Astrocyte (in vitro differentiated cells and primary cell): ENCODE measurements around the gene GPLD1. TPM values are rescaled to one million over a fixed set of nuclear protein-coding genes. Genes with fewer than 3 reads are reported as not detected.
A peak's percentile ranks its signal among the peaks of the same experiment; 100 is the strongest.

Experiments
- DNase-seq: peaks from one replicate; pipeline ENCODE4 v3.0.0-alpha.2; 2010; ENCODE audit warnings: low read depth
- FAIRE-seq: peaks from 2 replicates; lab custom pipeline; 2011; peaks lifted over from hg19 to GRCh38; lab: Jason Lieb, UNC
- H2AFZ ChIP-seq: 2 replicates; pipeline ENCODE4 v1.6.0; 2012; ENCODE audit warnings: low read depth, low read length, inconsistent platforms
- H3K27ac ChIP-seq: 2 replicates; pipeline ENCODE4 v1.5.1; 2011; ENCODE audit warnings: low read depth, low read length, inconsistent platforms
- H3K27me3 ChIP-seq: 2 replicates; pipeline ENCODE4 v1.6.0; 2011; ENCODE audit warnings: low read length, inconsistent platforms; ENCODE audit not compliant: insufficient read depth
- H3K36me3 ChIP-seq: 2 replicates; pipeline ENCODE4 v1.5.1; 2011; ENCODE audit warnings: low read length, inconsistent platforms; ENCODE audit not compliant: insufficient read depth
- H3K4me1 ChIP-seq: 2 replicates; pipeline ENCODE4 v1.5.1; 2011; ENCODE audit warnings: low read length, inconsistent platforms; ENCODE audit not compliant: insufficient read depth
- H3K4me2 ChIP-seq: 2 replicates; pipeline ENCODE4 v1.6.0; 2012; ENCODE audit warnings: low read length, inconsistent platforms
- H3K4me3 ChIP-seq: 2 replicates; pipeline ENCODE4 v1.5.1; 2011; ENCODE audit warnings: low read depth, mild to moderate bottlenecking, low read length, inconsistent platforms; ENCODE audit not compliant: insufficient read depth
- H3K79me2 ChIP-seq: 2 replicates; pipeline ENCODE4 v1.6.0; 2012; ENCODE audit warnings: mild to moderate bottlenecking, low read length, inconsistent platforms; ENCODE audit not compliant: insufficient read depth
- H3K9ac ChIP-seq: 2 replicates; pipeline ENCODE4 v1.6.0; 2012; ENCODE audit warnings: mild to moderate bottlenecking, low read length, inconsistent platforms
- H3K9me3 ChIP-seq: 2 replicates; pipeline ENCODE4 v1.5.1; 2012; ENCODE audit warnings: low read depth, mild to moderate bottlenecking, low read length, inconsistent platforms; ENCODE audit not compliant: insufficient read depth
- H4K20me1 ChIP-seq: 2 replicates; pipeline ENCODE4 v1.6.0; 2012; ENCODE audit warnings: low read length, inconsistent platforms; ENCODE audit not compliant: insufficient read depth
- H3K27ac Mint-ChIP-seq: one replicate; pipeline ENCODE4 v1.8.0; 2021; ENCODE audit warnings: mild to moderate bottlenecking, mixed read lengths; ENCODE audit not compliant: unreplicated experiment
- H3K27me3 Mint-ChIP-seq: one replicate; pipeline ENCODE4 v1.8.0; 2021; ENCODE audit warnings: low read depth, mixed read lengths; ENCODE audit not compliant: unreplicated experiment
- H3K36me3 Mint-ChIP-seq: one replicate; pipeline ENCODE4 v1.8.0; 2021; ENCODE audit warnings: low read depth, mixed read lengths; ENCODE audit not compliant: unreplicated experiment
- H3K4me1 Mint-ChIP-seq: one replicate; pipeline ENCODE4 v1.8.0; 2021; ENCODE audit warnings: low read depth, mixed read lengths; ENCODE audit not compliant: unreplicated experiment
- H3K4me3 Mint-ChIP-seq: one replicate; pipeline ENCODE4 v1.8.0; 2021; ENCODE audit warnings: mild to moderate bottlenecking, moderate library complexity, mixed read lengths; ENCODE audit not compliant: unreplicated experiment
- H3K9me3 Mint-ChIP-seq: one replicate; pipeline ENCODE4 v1.8.0; 2021; ENCODE audit warnings: mild to moderate bottlenecking, mixed read lengths; ENCODE audit not compliant: unreplicated experiment
- EZH2 ChIP-seq: IDR thresholded peaks from 2 replicates; pipeline ENCODE4 v1.6.1; 2012; ENCODE audit warnings: mild to moderate bottlenecking, low read length, inconsistent platforms; ENCODE audit not compliant: insufficient read depth
- total RNA-seq: library from RNA; stranded (reverse); gene quantifications from 2 replicates; pipeline ENCODE4 v1.2.1, GENCODE V29; 2021
- TF ChIP-seq, protein P1 (sequence below): IDR thresholded peaks from 2 replicates; pipeline ENCODE4 v1.5.1; 2011; ENCODE audit warnings: low read depth, mild to moderate bottlenecking, inconsistent platforms, low read length, moderate library complexity; ENCODE audit not compliant: insufficient read depth

Gene GPLD1
- total RNA-seq, 1 donor from 2014 or later, result 0.75 TPM

DNA sequence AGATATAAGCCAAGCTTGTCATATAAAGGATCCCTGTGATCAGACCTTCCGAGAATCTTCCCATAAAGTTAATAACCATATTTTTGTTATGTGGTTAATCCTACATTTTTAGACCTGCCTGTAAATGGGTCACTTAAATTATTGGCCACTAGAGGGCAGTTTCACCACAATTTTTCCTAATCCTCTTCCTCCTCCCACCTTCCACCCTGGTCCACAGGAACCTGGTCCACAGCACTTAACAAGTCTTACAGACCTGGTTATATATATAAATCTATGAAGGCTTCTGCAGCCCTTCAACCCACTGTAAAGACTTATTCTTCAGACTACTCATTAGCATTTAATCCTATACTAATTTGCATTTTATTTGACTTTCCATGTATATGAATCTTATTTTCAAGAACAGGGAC lies 58.3 kb downstream of the GPLD1 start:
- no peak for FAIRE-seq
- no peak for TF ChIP-seq EZH2
- TF ChIP-seq, protein P1, sequence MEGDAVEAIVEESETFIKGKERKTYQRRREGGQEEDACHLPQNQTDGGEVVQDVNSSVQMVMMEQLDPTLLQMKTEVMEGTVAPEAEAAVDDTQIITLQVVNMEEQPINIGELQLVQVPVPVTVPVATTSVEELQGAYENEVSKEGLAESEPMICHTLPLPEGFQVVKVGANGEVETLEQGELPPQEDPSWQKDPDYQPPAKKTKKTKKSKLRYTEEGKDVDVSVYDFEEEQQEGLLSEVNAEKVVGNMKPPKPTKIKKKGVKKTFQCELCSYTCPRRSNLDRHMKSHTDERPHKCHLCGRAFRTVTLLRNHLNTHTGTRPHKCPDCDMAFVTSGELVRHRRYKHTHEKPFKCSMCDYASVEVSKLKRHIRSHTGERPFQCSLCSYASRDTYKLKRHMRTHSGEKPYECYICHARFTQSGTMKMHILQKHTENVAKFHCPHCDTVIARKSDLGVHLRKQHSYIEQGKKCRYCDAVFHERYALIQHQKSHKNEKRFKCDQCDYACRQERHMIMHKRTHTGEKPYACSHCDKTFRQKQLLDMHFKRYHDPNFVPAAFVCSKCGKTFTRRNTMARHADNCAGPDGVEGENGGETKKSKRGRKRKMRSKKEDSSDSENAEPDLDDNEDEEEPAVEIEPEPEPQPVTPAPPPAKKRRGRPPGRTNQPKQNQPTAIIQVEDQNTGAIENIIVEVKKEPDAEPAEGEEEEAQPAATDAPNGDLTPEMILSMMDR, result peak; percentile 72
- no peak overlapping the region for H3K4me3 Mint-ChIP-seq
- Histone ChIP-seq H3K36me3 (no peaks in the 10 kb centered on the region), H3K4me1 (peaks cover 6% of the 10 kb centered on the region), H3K79me2 (no peaks in the 10 kb centered on the region), H3K27ac (no peak overlapping the region), H3K27me3 (no peaks in the 10 kb centered on the region), H4K20me1 (no peaks in the 10 kb centered on the region), H3K4me2 (no peak overlapping the region), H3K4me3 (no peak overlapping the region), H2AFZ (no peak overlapping the region), H3K9ac (no peak overlapping the region), H3K9me3 (no peaks in the 10 kb centered on the region)
- no peaks in the 10 kb centered on the region for H3K27me3 Mint-ChIP-seq
- peaks cover 9% of the 10 kb centered on the region for H3K4me1 Mint-ChIP-seq
- peak; percentile 25 for DNase-seq
- H3K27ac Mint-ChIP-seq, result no peak overlapping the region
- H3K9me3 Mint-ChIP-seq, result no peaks in the 10 kb centered on the region
- peaks cover 3% of the 10 kb centered on the region for H3K36me3 Mint-ChIP-seq

DNA sequence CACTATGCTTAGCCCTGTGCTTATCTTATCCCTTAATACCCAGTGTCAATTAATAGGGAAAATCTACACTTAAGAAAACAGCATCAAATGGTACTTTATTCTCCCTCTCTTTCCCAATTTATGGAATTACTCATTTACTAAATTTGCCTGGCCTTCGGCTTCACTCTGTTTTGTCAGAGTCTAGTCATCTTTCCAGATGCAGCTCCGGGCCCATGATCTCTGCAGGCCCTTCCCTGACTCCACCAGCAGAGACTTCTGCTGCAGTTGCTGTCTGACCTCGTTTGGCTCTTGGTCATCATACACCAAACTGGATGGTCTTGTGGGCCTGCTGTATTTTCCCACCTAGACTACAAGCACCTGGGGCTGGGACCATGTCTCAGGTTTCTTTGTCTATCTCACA lies 59.3 kb downstream of the GPLD1 start:
- Histone ChIP-seq H3K9me3 (no peaks in the 10 kb centered on the region), H3K4me2 (no peak overlapping the region), H3K79me2 (no peaks in the 10 kb centered on the region), H4K20me1 (no peaks in the 10 kb centered on the region), H2AFZ (no peak overlapping the region), H3K27me3 (no peaks in the 10 kb centered on the region), H3K4me3 (no peak overlapping the region), H3K27ac (no peak overlapping the region), H3K4me1 (peaks cover 6% of the 10 kb centered on the region), H3K36me3 (no peaks in the 10 kb centered on the region), H3K9ac (no peak overlapping the region)
- DNase-seq (no peak), FAIRE-seq (no peak)
- Mint-ChIP-seq H3K9me3 (no peaks in the 10 kb centered on the region), H3K36me3 (peaks cover 4% of the 10 kb centered on the region), H3K4me1 (peaks cover 9% of the 10 kb centered on the region), H3K27me3 (no peaks in the 10 kb centered on the region), H3K27ac (no peak overlapping the region), H3K4me3 (no peak overlapping the region)
- TF ChIP-seq EZH2, result no peak
- TF ChIP-seq, protein P1, result no peak

DNA sequence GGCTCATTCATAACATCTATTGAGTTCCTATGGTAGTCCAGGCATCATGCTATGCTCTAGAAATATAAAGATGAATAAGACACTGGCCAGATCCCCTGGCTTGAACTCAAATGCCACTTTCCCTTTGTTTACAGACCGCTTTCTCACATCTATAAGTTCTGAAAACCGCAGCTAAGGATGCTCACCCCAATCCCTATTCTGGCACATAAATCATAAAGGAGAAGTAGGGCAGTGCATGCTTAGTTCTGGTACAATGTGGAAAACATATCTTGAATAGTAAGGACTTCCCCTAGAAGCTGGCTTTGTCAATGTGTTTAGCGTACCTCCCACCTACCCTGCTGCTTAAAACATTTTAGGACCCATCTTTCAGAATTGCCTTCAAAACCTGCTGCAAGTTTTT lies 60.2 kb downstream of the GPLD1 start:
- H3K27me3 ChIP-seq, result no peaks in the 10 kb centered on the region
- no peak overlapping the region for H3K27ac ChIP-seq
- no peak overlapping the region for H3K4me3 ChIP-seq
- H3K27me3 Mint-ChIP-seq, result no peaks in the 10 kb centered on the region
- TF ChIP-seq, protein P1, result no peak
- TF ChIP-seq EZH2, result no peak
- H3K4me3 Mint-ChIP-seq, result no peak overlapping the region
- H4K20me1 ChIP-seq, result no peaks in the 10 kb centered on the region
- H3K79me2 ChIP-seq, result no peaks in the 10 kb centered on the region
- H3K36me3 ChIP-seq, result peaks cover 6% of the 10 kb centered on the region
- no peak overlapping the region for H3K27ac Mint-ChIP-seq
- H3K9ac ChIP-seq, result no peak overlapping the region
- FAIRE-seq (no peak), DNase-seq (no peak)
- no peak overlapping the region for H3K4me2 ChIP-seq
- H3K4me1 Mint-ChIP-seq, result peaks cover 9% of the 10 kb centered on the region
- no peaks in the 10 kb centered on the region for H3K9me3 Mint-ChIP-seq
- peaks cover 6% of the 10 kb centered on the region for H3K4me1 ChIP-seq
- no peaks in the 10 kb centered on the region for H3K9me3 ChIP-seq
- H2AFZ ChIP-seq, result no peak overlapping the region
- H3K36me3 Mint-ChIP-seq, result peaks cover 7% of the 10 kb centered on the region
